ENCODE measurements around the gene FRS2. TPM values are rescaled to one million over a fixed set of nuclear protein-coding genes. Genes with fewer than 3 reads are reported as not detected.

Gene FRS2
- polyA plus RNA-seq, 1 donor from 2014 or later = 20.2 TPM

DNA sequence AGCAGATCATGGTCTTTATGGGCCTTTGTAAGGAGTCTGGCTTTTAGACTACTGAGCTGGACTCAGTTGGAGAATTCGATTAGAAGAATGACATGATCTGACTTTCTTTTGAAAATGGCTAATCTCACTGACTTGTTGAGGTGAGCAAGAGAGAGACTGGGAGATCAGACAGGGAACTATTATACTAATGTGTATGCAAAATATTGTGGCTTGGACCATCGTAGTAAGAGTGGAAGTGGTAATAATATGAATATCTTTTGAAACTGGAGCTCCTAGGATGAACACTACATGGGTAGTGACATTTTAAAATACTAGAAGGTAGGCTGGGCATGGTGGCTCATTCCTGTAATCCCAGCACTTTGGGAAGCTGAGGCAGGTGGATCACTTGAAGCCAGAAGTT lies 58.8 kb downstream of the FRS2 start:
- Histone ChIP-seq H3K9me2 (ENCODE audit: insufficient read depth, low read length) (no peaks in the 10 kb centered on the region), H3K9ac (ENCODE audit: low read length) (no peak overlapping the region), H3K27ac (ENCODE audit: low read length) (no peak overlapping the region), H3K27me3 (ENCODE audit: insufficient read depth, low read depth, low read length) (no peaks in the 10 kb centered on the region), H3K9me3 (ENCODE audit: low read length) (no peaks in the 10 kb centered on the region), H3F3A (ENCODE audit: insufficient read depth, low read length, poor library complexity, severe bottlenecking) (no peaks in the 10 kb centered on the region), H3K4me3 (ENCODE audit: low read length) (no peak overlapping the region), H3K79me2 (replicated peaks; ENCODE audit: insufficient read depth, low read length) (peaks cover 26% of the 10 kb centered on the region), H3K36me3 (ENCODE audit: insufficient read depth, low read length) (no peaks in the 10 kb centered on the region), H2AFZ (ENCODE audit: low read depth, low read length) (no peak overlapping the region), H4K20me1 (ENCODE audit: insufficient read depth) (no peaks in the 10 kb centered on the region), H3K4me2 (ENCODE audit: low read length) (no peak overlapping the region)
- no peak for TF ChIP-seq POLR2AphosphoS5 (IDR thresholded peaks at IDR 0.05)
- TF ChIP-seq EP300 (conservative IDR thresholded peaks at IDR 0.05; ENCODE audit: poor library complexity, severe bottlenecking) = no peak
- no peak for TF ChIP-seq RAD21 (conservative IDR thresholded peaks at IDR 0.05)
- TF ChIP-seq MXI1 (conservative IDR thresholded peaks at IDR 0.05; ENCODE audit: poor library complexity, severe bottlenecking) = no peak
- TF ChIP-seq, protein P1, sequence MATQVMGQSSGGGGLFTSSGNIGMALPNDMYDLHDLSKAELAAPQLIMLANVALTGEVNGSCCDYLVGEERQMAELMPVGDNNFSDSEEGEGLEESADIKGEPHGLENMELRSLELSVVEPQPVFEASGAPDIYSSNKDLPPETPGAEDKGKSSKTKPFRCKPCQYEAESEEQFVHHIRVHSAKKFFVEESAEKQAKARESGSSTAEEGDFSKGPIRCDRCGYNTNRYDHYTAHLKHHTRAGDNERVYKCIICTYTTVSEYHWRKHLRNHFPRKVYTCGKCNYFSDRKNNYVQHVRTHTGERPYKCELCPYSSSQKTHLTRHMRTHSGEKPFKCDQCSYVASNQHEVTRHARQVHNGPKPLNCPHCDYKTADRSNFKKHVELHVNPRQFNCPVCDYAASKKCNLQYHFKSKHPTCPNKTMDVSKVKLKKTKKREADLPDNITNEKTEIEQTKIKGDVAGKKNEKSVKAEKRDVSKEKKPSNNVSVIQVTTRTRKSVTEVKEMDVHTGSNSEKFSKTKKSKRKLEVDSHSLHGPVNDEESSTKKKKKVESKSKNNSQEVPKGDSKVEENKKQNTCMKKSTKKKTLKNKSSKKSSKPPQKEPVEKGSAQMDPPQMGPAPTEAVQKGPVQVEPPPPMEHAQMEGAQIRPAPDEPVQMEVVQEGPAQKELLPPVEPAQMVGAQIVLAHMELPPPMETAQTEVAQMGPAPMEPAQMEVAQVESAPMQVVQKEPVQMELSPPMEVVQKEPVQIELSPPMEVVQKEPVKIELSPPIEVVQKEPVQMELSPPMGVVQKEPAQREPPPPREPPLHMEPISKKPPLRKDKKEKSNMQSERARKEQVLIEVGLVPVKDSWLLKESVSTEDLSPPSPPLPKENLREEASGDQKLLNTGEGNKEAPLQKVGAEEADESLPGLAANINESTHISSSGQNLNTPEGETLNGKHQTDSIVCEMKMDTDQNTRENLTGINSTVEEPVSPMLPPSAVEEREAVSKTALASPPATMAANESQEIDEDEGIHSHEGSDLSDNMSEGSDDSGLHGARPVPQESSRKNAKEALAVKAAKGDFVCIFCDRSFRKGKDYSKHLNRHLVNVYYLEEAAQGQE (IDR thresholded peaks at IDR 0.05; ENCODE audit: borderline replicate concordance) = no peak
- TF ChIP-seq EZH2 (IDR thresholded peaks at IDR 0.05; ENCODE audit: borderline replicate concordance, insufficient read depth, low read length, poor library complexity, severe bottlenecking) = no peak
- no peak for TF ChIP-seq SMC3 (conservative IDR thresholded peaks at IDR 0.05; ENCODE audit: poor library complexity)
- no peak for TF ChIP-seq TAF1 (IDR thresholded peaks at IDR 0.05; ENCODE audit: low read depth)

DNA sequence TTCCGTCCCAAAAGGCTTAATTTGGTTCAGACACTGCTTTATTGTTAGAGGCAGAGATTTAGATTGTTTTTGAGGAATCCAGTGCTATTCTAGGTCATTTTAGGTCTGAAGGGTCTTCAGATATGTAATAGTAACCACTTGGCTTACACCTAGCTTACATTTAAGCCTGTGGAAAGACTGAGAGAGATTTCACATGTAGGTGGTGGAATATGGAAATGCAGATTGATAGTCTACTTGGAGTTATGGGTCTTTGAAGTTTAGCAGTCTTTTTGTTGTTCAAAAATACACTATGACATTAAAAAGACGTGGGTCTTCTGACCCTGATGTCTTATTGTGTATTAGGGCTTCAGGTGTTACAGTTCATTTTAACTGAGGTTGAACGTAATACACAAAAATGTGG lies 63.7 kb downstream of the FRS2 start:
- Histone ChIP-seq H3K79me2 (replicated peaks; ENCODE audit: insufficient read depth, low read length) (peaks cover 17% of the 10 kb centered on the region), H3K27ac (ENCODE audit: low read length) (no peak overlapping the region), H3K9me2 (ENCODE audit: insufficient read depth, low read length) (no peaks in the 10 kb centered on the region), H3F3A (ENCODE audit: insufficient read depth, low read length, poor library complexity, severe bottlenecking) (peaks cover 4% of the 10 kb centered on the region), H3K4me3 (ENCODE audit: low read length) (no peak overlapping the region), H3K27me3 (ENCODE audit: insufficient read depth, low read depth, low read length) (no peaks in the 10 kb centered on the region), H3K9me3 (ENCODE audit: low read length) (no peaks in the 10 kb centered on the region), H3K36me3 (ENCODE audit: insufficient read depth, low read length) (no peaks in the 10 kb centered on the region), H3K9ac (ENCODE audit: low read length) (no peak overlapping the region), H4K20me1 (ENCODE audit: insufficient read depth) (no peaks in the 10 kb centered on the region), H2AFZ (ENCODE audit: low read depth, low read length) (no peak overlapping the region), H3K4me2 (ENCODE audit: low read length) (no peak overlapping the region)
- TF ChIP-seq, protein P1 (IDR thresholded peaks at IDR 0.05; ENCODE audit: borderline replicate concordance) = no peak
- TF ChIP-seq TAF1 (IDR thresholded peaks at IDR 0.05; ENCODE audit: low read depth) = no peak
- TF ChIP-seq, protein P2, sequence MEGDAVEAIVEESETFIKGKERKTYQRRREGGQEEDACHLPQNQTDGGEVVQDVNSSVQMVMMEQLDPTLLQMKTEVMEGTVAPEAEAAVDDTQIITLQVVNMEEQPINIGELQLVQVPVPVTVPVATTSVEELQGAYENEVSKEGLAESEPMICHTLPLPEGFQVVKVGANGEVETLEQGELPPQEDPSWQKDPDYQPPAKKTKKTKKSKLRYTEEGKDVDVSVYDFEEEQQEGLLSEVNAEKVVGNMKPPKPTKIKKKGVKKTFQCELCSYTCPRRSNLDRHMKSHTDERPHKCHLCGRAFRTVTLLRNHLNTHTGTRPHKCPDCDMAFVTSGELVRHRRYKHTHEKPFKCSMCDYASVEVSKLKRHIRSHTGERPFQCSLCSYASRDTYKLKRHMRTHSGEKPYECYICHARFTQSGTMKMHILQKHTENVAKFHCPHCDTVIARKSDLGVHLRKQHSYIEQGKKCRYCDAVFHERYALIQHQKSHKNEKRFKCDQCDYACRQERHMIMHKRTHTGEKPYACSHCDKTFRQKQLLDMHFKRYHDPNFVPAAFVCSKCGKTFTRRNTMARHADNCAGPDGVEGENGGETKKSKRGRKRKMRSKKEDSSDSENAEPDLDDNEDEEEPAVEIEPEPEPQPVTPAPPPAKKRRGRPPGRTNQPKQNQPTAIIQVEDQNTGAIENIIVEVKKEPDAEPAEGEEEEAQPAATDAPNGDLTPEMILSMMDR (IDR thresholded peaks at IDR 0.05; ENCODE audit: poor library complexity, severe bottlenecking) = no peak
- TF ChIP-seq POLR2AphosphoS5 (IDR thresholded peaks at IDR 0.05) = no peak
- no peak for TF ChIP-seq EZH2 (IDR thresholded peaks at IDR 0.05; ENCODE audit: borderline replicate concordance, insufficient read depth, low read length, poor library complexity, severe bottlenecking)
- no peak for TF ChIP-seq SMC3 (conservative IDR thresholded peaks at IDR 0.05; ENCODE audit: poor library complexity)
- no peak for TF ChIP-seq RAD21 (conservative IDR thresholded peaks at IDR 0.05)
- TF ChIP-seq MXI1 (conservative IDR thresholded peaks at IDR 0.05; ENCODE audit: poor library complexity, severe bottlenecking) = no peak

All from neural cell (in vitro differentiated cells).